CD14-positive monocyte (primary cell): ENCODE data around the gene C2orf81. TPM values are rescaled to one million over a fixed set of nuclear protein-coding genes. Genes with fewer than 3 reads are reported as not detected.

ENCODE experiments used
- DNase-seq, 3 donors: peaks; one replicate each; pipeline ENCODE4 v3.0.0-alpha.2; 2011 to 2022
- H2AFZ ChIP-seq: 2 replicates; pipeline ENCODE4 v1.6.0; 2012; ENCODE audit warnings: mild to moderate bottlenecking, low read depth, low read length, inconsistent platforms; ENCODE audit not compliant: insufficient read depth, poor library complexity, severe bottlenecking
- H3K27ac ChIP-seq, 2 donors: 1 replicate in 1 of 2; 2 replicates in 1 of 2; pipeline ENCODE4 v1.5.1; 2012 to 2013; ENCODE audit warnings: low read length in 2 of 2, control low read depth in 1 of 2, inconsistent platforms in 1 of 2, low read depth in 1 of 2, mild to moderate bottlenecking in 1 of 2
- H3K27me3 ChIP-seq, 2 donors: one replicate each; pipeline versions ENCODE4 v1.6.0 to v1.6.1; 2011 to 2013; ENCODE audit warnings: low read length in 2 of 2; ENCODE audit not compliant: control insufficient read depth in 2 of 2, insufficient read depth in 2 of 2
- H3K36me3 ChIP-seq, 2 donors: replicated peaks in 1 of 2; 1 replicate in 1 of 2; 2 replicates in 1 of 2; pipeline versions ENCODE4 v1.5.1 to v1.6.1; 2012 to 2013; ENCODE audit warnings: low read length in 2 of 2, control low read depth in 1 of 2, inconsistent platforms in 1 of 2, mild to moderate bottlenecking in 1 of 2; ENCODE audit not compliant: insufficient read depth in 2 of 2, control insufficient read depth in 1 of 2
- H3K4me1 ChIP-seq, 2 donors: 1 replicate in 1 of 2; 2 replicates in 1 of 2; pipeline versions ENCODE4 v1.5.1 to v1.6.1; 2012 to 2013; ENCODE audit warnings: low read length in 2 of 2, control low read depth in 1 of 2, inconsistent platforms in 1 of 2, mild to moderate bottlenecking in 1 of 2, moderate library complexity in 1 of 2; ENCODE audit not compliant: insufficient read depth in 2 of 2, control insufficient read depth in 1 of 2
- H3K4me2 ChIP-seq: replicated peaks from 2 replicates; pipeline ENCODE3; 2012; ENCODE audit warnings: low read length, moderate library complexity, mild to moderate bottlenecking; ENCODE audit not compliant: poor library complexity, severe bottlenecking; ENCODE audit errors: extremely low read depth
- H3K4me3 ChIP-seq, 3 experiments: fragments of 200-600 bp in 1 of 3; sonication (generic) in 1 of 3; replicated peaks in 1 of 3; 1 replicate in 2 of 3; 2 replicates in 1 of 3; pipeline ENCODE4 v1.5.1; 2011 to 2013; ENCODE audit warnings: low read length in 3 of 3, mild to moderate bottlenecking in 3 of 3, control low read depth in 2 of 3, low read depth in 2 of 3, inconsistent platforms in 1 of 3, moderate library complexity in 1 of 3
- H3K79me2 ChIP-seq: 2 replicates; pipeline ENCODE4 v1.6.0; 2012; ENCODE audit warnings: mild to moderate bottlenecking, control low read depth, inconsistent platforms, low read length, moderate library complexity; ENCODE audit not compliant: insufficient read depth
- H3K9ac ChIP-seq: 2 replicates; pipeline ENCODE4 v1.6.0; 2017; ENCODE audit warnings: low read length, mild to moderate bottlenecking; ENCODE audit not compliant: insufficient read depth, poor library complexity, severe bottlenecking
- H3K9me3 ChIP-seq, 2 donors: replicated peaks in 1 of 2; 1 replicate in 1 of 2; 2 replicates in 1 of 2; pipeline versions ENCODE4 v1.5.1 to v1.6.1; 2012 to 2013; ENCODE audit warnings: low read length in 2 of 2, control low read depth in 1 of 2; ENCODE audit not compliant: control insufficient read depth in 1 of 2, insufficient read depth in 1 of 2
- H4K20me1 ChIP-seq: 2 replicates; pipeline ENCODE4 v1.6.0; 2012; ENCODE audit warnings: mild to moderate bottlenecking, low read length, control low read depth, moderate library complexity; ENCODE audit not compliant: insufficient read depth
- H3K27ac Mint-ChIP-seq, 7 donors: one replicate each; pipeline ENCODE4 v1.8.0; 2020; ENCODE audit warnings: mild to moderate bottlenecking in 7 of 7, mixed read lengths in 7 of 7, moderate library complexity in 6 of 7, inconsistent platforms in 2 of 7
- H3K27me3 Mint-ChIP-seq, 3 donors: one replicate each; pipeline ENCODE4 v1.8.0; 2021 to 2022; ENCODE audit warnings: low read depth in 3 of 3, mild to moderate bottlenecking in 3 of 3, mixed read lengths in 3 of 3, moderate library complexity in 3 of 3, inconsistent platforms in 1 of 3
- H3K36me3 Mint-ChIP-seq, 2 donors: one replicate each; pipeline ENCODE4 v1.8.0; 2020; ENCODE audit warnings: mixed read lengths in 2 of 2, inconsistent platforms in 1 of 2, mild to moderate bottlenecking in 1 of 2
- H3K4me1 Mint-ChIP-seq: one replicate; pipeline ENCODE4 v1.8.0; 2020; ENCODE audit warnings: mild to moderate bottlenecking, mixed read lengths
- H3K4me3 Mint-ChIP-seq, 2 donors: one replicate each; pipeline ENCODE4 v1.8.0; 2020; ENCODE audit warnings: mild to moderate bottlenecking in 2 of 2, mixed read lengths in 2 of 2, moderate library complexity in 1 of 2
- H3K9me3 Mint-ChIP-seq, 7 donors: one replicate each; pipeline ENCODE4 v1.8.0; 2020 to 2022; ENCODE audit warnings: mixed read lengths in 7 of 7, mild to moderate bottlenecking in 6 of 7, moderate library complexity in 6 of 7, inconsistent platforms in 2 of 7
- whole genome bisulfite sequencing: methylation state at CpG from one replicate; pipeline ENCODE4 v1.1.5; 2013; ENCODE audit warnings: missing lambda C conversion rate; ENCODE audit not compliant: insufficient coverage; 5-methylcytosine and 5-hydroxymethylcytosine counted together
- intact Hi-C, 2 donors: fragments of 100-400 bp; cut with micrococcal nuclease; formaldehyde crosslinking; loops; one replicate each; pipeline versions ENCODE4 v1.15.0 to v1.15.1; 2023
- polyA plus RNA-seq, 3 donors: library from polyadenylated mRNA; depleted of rRNA in 1 of 3; unstranded in 2 of 3; stranded (reverse) in 1 of 3; fragments of 300-500 nt in 2 of 3; fragments of >200 nt in 1 of 3; fragmentation: Illumina TruSeq in 2 of 3; gene quantifications; 1 replicate in 2 of 3; 2 replicates in 1 of 3; pipeline ENCODE4 v1.2.3, GENCODE V29; 2012 to 2021
- TF ChIP-seq, protein P1 (sequence below): fragments of 200-600 bp; IDR thresholded peaks from one replicate; pipeline ENCODE4 v1.8.0; 2022; ENCODE audit warnings: antibody characterized with exemption, mild to moderate bottlenecking

C2orf81 gene
- polyA plus RNA-seq, 3 donors: 0.49 to 1.7 (median 1.2) TPM

GRCh38 chr2:74440378-74441169 is 19.2 kb upstream of the C2orf81 start:
- Mint-ChIP-seq H3K27ac (no peak overlapping the region), H3K36me3 (peaks cover 4 to 5% of the 10 kb centered on the region in 2 donors), H3K9me3 (peaks cover 0 to 9% (median 6%) of the 10 kb centered on the region in 7 donors), H3K27me3 (peaks cover 40 to 64% (median 51%) of the 10 kb centered on the region in 3 donors), H3K4me3 (peak overlapping the region; percentile 69 to 92), H3K4me1 (peaks cover 36% of the 10 kb centered on the region)
- peak overlapping the region; percentile 75 for H3K4me2 ChIP-seq
- no peaks in the 10 kb centered on the region for H4K20me1 ChIP-seq
- peak overlapping the region; percentile 29 for H3K9ac ChIP-seq
- peaks cover 32 to 33% of the 10 kb centered on the region in 2 donors for H3K4me1 ChIP-seq
- DNase-seq: peak; percentile 26 to 49 (median 37)
- TF ChIP-seq, protein P1, sequence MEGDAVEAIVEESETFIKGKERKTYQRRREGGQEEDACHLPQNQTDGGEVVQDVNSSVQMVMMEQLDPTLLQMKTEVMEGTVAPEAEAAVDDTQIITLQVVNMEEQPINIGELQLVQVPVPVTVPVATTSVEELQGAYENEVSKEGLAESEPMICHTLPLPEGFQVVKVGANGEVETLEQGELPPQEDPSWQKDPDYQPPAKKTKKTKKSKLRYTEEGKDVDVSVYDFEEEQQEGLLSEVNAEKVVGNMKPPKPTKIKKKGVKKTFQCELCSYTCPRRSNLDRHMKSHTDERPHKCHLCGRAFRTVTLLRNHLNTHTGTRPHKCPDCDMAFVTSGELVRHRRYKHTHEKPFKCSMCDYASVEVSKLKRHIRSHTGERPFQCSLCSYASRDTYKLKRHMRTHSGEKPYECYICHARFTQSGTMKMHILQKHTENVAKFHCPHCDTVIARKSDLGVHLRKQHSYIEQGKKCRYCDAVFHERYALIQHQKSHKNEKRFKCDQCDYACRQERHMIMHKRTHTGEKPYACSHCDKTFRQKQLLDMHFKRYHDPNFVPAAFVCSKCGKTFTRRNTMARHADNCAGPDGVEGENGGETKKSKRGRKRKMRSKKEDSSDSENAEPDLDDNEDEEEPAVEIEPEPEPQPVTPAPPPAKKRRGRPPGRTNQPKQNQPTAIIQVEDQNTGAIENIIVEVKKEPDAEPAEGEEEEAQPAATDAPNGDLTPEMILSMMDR: no peak
- no peaks in the 10 kb centered on the region for H3K36me3 ChIP-seq
- H3K27ac ChIP-seq: no peak overlapping the region
- peaks cover 0 to 19% of the 10 kb centered on the region in 2 donors for H3K9me3 ChIP-seq
- 28% methylated on average over 36 of the region's 45 CpGs for WGBS
- H3K27me3 ChIP-seq: peaks cover 28 to 57% of the 10 kb centered on the region in 2 donors
- peak overlapping the region in 2 of 3 experiments; percentile 13 to 69 for H3K4me3 ChIP-seq
- no peaks in the 10 kb centered on the region for H3K79me2 ChIP-seq
- H2AFZ ChIP-seq: peak overlapping the region; percentile 79
- intact Hi-C loops: no loop called here

- Mint-ChIP-seq H3K27ac (peak overlapping the region in 1 of 7 donors; percentile 20), H3K27me3 (peaks cover 39 to 59% (median 46%) of the 10 kb centered on the region in 3 donors)
- intact Hi-C loops: no loop called here
These were observed 18.5 kb upstream of the C2orf81 start for GRCh38 chr2:74439803-74440377.

More at GRCh38 chr2:74439803-74440377, 18.5 kb upstream of the C2orf81 start:
- peak overlapping the region; percentile 75 for H3K4me2 ChIP-seq
- peak overlapping the region; percentile 29 for H3K9ac ChIP-seq
- no peaks in the 10 kb centered on the region for H3K36me3 ChIP-seq
- peak overlapping the region in 2 of 3 experiments; percentile 13 to 69 for H3K4me3 ChIP-seq
- Mint-ChIP-seq H3K4me3 (peak overlapping the region; percentile 69 to 92), H3K4me1 (peaks cover 36% of the 10 kb centered on the region), H3K9me3 (peaks cover 0 to 9% (median 6%) of the 10 kb centered on the region in 7 donors), H3K36me3 (peaks cover 4 to 5% of the 10 kb centered on the region in 2 donors)
- no peaks in the 10 kb centered on the region for H3K79me2 ChIP-seq
- no peaks in the 10 kb centered on the region for H4K20me1 ChIP-seq
- peaks cover 27 to 56% of the 10 kb centered on the region in 2 donors for H3K27me3 ChIP-seq
- peak overlapping the region; percentile 79 for H2AFZ ChIP-seq
- peaks cover 0 to 19% of the 10 kb centered on the region in 2 donors for H3K9me3 ChIP-seq
- TF ChIP-seq, protein P1: no peak
- WGBS: 18% methylated on average over 12 of the region's 14 CpGs
- peaks cover 32 to 33% of the 10 kb centered on the region in 2 donors for H3K4me1 ChIP-seq
- DNase-seq: no peak
- H3K27ac ChIP-seq: no peak overlapping the region
